ENCODE results near the gene HUS1.

Gene HUS1

DNA sequence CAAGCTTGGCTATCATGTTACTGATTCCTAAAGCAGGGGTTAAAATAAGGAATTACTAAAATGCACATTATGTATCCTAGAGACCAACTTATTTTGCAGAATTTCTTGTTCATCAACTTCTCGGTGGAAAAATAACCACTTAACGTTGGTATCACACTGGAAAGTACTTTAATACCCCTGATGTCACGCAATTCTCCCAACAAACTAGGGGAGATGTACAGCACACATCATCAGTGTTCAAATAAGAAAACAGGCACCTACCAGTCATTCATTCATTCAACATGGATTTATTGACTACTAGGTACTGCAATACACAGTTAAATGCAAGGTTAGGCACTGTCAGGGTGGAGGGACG, 648 bp downstream of the HUS1 start:
- Histone ChIP-seq H3K27me3 (ENCODE audit: insufficient read depth, low read length, poor library complexity) (no peaks in the 10 kb centered on the region), H3K79me2 (ENCODE audit: insufficient read depth, low read length) (peaks cover 6% of the 10 kb centered on the region; the same call in 1 of the 2 replicates), H2AFZ (ENCODE audit: low read depth, low read length) (peak overlapping the region; percentile 71), H3K9me3 (ENCODE audit: insufficient read depth, low read length, severe bottlenecking) (no peaks in the 10 kb centered on the region), H3K4me2 (ENCODE audit: insufficient read depth, low read length) (peak overlapping the region; percentile 58), H3K9ac (ENCODE audit: low read depth, low read length) (peak overlapping the region; percentile 50), H3K27ac (ENCODE audit: low read length) (peak overlapping the region; percentile 58), H3K4me1 (ENCODE audit: insufficient read depth, low read length) (peaks cover 14% of the 10 kb centered on the region; the same call in 1 of the 2 replicates), H4K20me1 (ENCODE audit: insufficient read depth, low read length) (no peaks in the 10 kb centered on the region), H3K36me3 (ENCODE audit: insufficient read depth, low read length) (peaks cover 27% of the 10 kb centered on the region; the same call in 1 of the 2 replicates), H3K4me3 (ENCODE audit: low read depth in 1 of 2, low read length in 2 of 2) (peak overlapping the region; percentile 11 to 56; a peak in 3 of 4 replicates)
- ATAC-seq (ENCODE audit: insufficient read depth, low read depth) (no peak), DNase-seq (no peak)
- TF ChIP-seq, protein P1, sequence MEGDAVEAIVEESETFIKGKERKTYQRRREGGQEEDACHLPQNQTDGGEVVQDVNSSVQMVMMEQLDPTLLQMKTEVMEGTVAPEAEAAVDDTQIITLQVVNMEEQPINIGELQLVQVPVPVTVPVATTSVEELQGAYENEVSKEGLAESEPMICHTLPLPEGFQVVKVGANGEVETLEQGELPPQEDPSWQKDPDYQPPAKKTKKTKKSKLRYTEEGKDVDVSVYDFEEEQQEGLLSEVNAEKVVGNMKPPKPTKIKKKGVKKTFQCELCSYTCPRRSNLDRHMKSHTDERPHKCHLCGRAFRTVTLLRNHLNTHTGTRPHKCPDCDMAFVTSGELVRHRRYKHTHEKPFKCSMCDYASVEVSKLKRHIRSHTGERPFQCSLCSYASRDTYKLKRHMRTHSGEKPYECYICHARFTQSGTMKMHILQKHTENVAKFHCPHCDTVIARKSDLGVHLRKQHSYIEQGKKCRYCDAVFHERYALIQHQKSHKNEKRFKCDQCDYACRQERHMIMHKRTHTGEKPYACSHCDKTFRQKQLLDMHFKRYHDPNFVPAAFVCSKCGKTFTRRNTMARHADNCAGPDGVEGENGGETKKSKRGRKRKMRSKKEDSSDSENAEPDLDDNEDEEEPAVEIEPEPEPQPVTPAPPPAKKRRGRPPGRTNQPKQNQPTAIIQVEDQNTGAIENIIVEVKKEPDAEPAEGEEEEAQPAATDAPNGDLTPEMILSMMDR (IDR thresholded peaks at IDR 0.05; ENCODE audit: borderline replicate concordance, extremely low read depth, low read length, poor library complexity, severe bottlenecking), result no peak
- no peak for TF ChIP-seq EZH2 (IDR thresholded peaks at IDR 0.05; ENCODE audit: borderline replicate concordance, low read depth, low read length, severe bottlenecking)

DNA sequence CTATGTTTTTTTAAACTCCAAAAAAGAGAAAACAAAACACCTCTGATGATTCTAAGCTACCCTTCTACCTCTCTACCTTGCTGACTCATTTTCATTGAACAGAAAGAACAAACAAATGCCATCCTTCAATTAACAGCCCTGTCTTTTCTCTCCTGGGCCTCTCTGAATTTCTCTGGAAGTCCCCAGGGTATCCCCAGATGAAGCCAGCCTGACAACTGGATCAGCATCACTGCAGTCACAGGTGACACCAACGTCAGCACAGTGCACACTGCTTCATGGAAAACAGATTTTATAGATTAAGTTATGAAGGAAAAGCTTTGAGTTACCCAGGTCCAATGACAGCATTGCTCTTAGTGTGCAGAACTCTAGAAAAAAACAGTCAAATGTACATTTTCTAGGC, 5.7 kb downstream of the HUS1 start:
- H3K27me3 ChIP-seq (ENCODE audit: insufficient read depth, low read length, poor library complexity), result no peaks in the 10 kb centered on the region
- H3K36me3 ChIP-seq (ENCODE audit: insufficient read depth, low read length), result peaks cover 30% of the 10 kb centered on the region; the same call in 1 of the 2 replicates
- H3K9ac ChIP-seq (ENCODE audit: low read depth, low read length), result no peak overlapping the region

DNA sequence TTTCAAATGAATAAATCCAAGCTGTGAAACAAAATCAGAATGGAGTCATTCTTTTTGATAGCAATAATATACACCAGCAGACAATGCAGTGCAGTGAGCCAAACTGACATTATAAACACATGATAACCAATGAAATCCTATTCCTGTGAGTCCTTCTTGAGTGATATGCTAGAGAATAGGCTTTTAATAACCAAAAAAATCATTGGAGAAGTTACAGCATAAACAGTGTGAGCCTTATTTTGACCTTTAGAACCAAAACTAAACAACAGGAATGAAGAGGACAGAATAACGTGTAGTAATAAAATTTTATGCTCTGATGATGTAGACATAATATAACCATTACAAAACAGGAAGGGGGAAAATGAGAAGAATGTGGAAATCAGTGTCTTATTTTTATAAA, 8.7 kb downstream of the HUS1 start:
- H3K4me3 ChIP-seq (ENCODE audit: low read depth in 1 of 2, low read length in 2 of 2), result no peak overlapping the region
- no peak overlapping the region for H2AFZ ChIP-seq (ENCODE audit: low read depth, low read length)
- no peaks in the 10 kb centered on the region for H3K4me1 ChIP-seq (ENCODE audit: insufficient read depth, low read length)
- H3K27me3 ChIP-seq (ENCODE audit: insufficient read depth, low read length, poor library complexity), result no peaks in the 10 kb centered on the region
- TF ChIP-seq EZH2 (IDR thresholded peaks at IDR 0.05; ENCODE audit: borderline replicate concordance, low read depth, low read length, severe bottlenecking), result no peak
- peaks cover 28% of the 10 kb centered on the region for H3K36me3 ChIP-seq (ENCODE audit: insufficient read depth, low read length)
- no peak overlapping the region for H3K9ac ChIP-seq (ENCODE audit: low read depth, low read length)
- H3K79me2 ChIP-seq (ENCODE audit: insufficient read depth, low read length), result no peaks in the 10 kb centered on the region
- no peak for ATAC-seq (ENCODE audit: insufficient read depth, low read depth)
- H4K20me1 ChIP-seq (ENCODE audit: insufficient read depth, low read length), result 0 out of 2 replicates have a peak, but pooled peaks cover 2% of the 10 kb centered on the region
- no peak overlapping the region for H3K27ac ChIP-seq (ENCODE audit: low read length)
- no peaks in the 10 kb centered on the region for H3K9me3 ChIP-seq (ENCODE audit: insufficient read depth, low read length, severe bottlenecking)
- no peak overlapping the region for H3K4me2 ChIP-seq (ENCODE audit: insufficient read depth, low read length)
- no peak for DNase-seq

More for the DNA sequence above, 5.7 kb downstream of the HUS1 start:
- DNase-seq (no peak), ATAC-seq (ENCODE audit: insufficient read depth, low read depth) (no peak)
- Histone ChIP-seq H3K27ac (ENCODE audit: low read length) (no peak overlapping the region), H3K4me3 (ENCODE audit: low read depth in 1 of 2, low read length in 2 of 2) (no peak overlapping the region), H2AFZ (ENCODE audit: low read depth, low read length) (no peak overlapping the region), H4K20me1 (ENCODE audit: insufficient read depth, low read length) (no peaks in the 10 kb centered on the region), H3K79me2 (ENCODE audit: insufficient read depth, low read length) (peaks cover 5% of the 10 kb centered on the region; the same call in 1 of the 2 replicates), H3K9me3 (ENCODE audit: insufficient read depth, low read length, severe bottlenecking) (no peaks in the 10 kb centered on the region), H3K4me2 (ENCODE audit: insufficient read depth, low read length) (no peak overlapping the region), H3K4me1 (ENCODE audit: insufficient read depth, low read length) (peaks cover 7% of the 10 kb centered on the region; the same call in 1 of the 2 replicates)
- TF ChIP-seq EZH2 (IDR thresholded peaks at IDR 0.05; ENCODE audit: borderline replicate concordance, low read depth, low read length, severe bottlenecking), result no peak
- TF ChIP-seq, protein P1 (IDR thresholded peaks at IDR 0.05; ENCODE audit: borderline replicate concordance, extremely low read depth, low read length, poor library complexity, severe bottlenecking), result no peak

DNA sequence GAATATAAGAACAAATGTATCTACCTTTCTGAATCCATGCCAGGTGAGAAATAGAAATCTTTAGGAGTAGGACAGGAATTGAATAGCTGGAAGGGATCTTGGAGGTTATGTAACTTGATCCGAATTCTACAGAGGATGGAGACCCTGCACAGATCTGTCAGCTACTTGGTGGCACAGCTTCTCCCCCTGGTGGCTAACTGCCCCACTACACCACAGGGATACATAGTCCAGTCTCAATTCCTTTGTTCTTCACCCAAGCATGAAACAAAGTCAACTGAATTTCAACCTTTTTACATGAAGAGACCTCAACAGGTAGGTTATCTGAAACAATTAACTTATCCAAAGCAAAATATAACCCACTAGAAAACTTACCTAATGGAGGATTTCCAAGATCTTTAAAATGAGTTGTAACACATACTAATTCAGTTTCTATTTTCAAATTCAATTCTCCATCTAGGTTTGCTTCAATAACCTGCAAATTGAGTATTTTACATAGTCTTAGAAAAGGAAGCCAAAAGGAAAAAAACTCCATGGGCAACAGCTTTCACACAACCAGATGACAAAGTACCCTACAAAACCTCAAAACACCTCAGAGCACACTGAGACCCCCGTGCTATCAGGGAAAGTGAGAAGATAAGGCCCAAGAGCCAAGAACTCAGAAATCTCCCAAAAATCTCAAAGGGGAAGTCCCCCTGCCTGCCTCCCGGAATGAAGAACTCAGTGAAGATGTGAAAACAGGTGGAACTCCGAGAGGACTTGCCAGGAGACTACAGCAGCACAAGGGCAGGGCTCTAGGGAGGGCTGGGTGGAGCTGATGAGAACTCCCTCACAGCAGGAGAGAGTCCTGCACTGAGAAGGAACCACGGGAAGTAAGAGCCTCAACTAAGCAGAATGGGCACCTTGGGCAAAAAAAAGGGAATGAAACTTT, 10.3 kb downstream of the HUS1 start:
- peak; percentile 87 for ATAC-seq (ENCODE audit: insufficient read depth, low read depth)
- Histone ChIP-seq H3K9me3 (ENCODE audit: insufficient read depth, low read length, severe bottlenecking) (no peaks in the 10 kb centered on the region), H3K4me2 (ENCODE audit: insufficient read depth, low read length) (no peak overlapping the region), H3K79me2 (ENCODE audit: insufficient read depth, low read length) (no peaks in the 10 kb centered on the region), H2AFZ (ENCODE audit: low read depth, low read length) (no peak overlapping the region), H3K36me3 (ENCODE audit: insufficient read depth, low read length) (peaks cover 35% of the 10 kb centered on the region), H3K4me1 (ENCODE audit: insufficient read depth, low read length) (no peaks in the 10 kb centered on the region), H3K27ac (ENCODE audit: low read length) (no peak overlapping the region), H4K20me1 (ENCODE audit: insufficient read depth, low read length) (0 out of 2 replicates have a peak, but pooled peaks cover 4% of the 10 kb centered on the region), H3K9ac (ENCODE audit: low read depth, low read length) (no peak overlapping the region), H3K4me3 (ENCODE audit: low read depth in 1 of 2, low read length in 2 of 2) (no peak overlapping the region), H3K27me3 (ENCODE audit: insufficient read depth, low read length, poor library complexity) (no peaks in the 10 kb centered on the region)
- TF ChIP-seq, protein P1 (IDR thresholded peaks at IDR 0.05; ENCODE audit: borderline replicate concordance, extremely low read depth, low read length, poor library complexity, severe bottlenecking), result peak; percentile 76
- TF ChIP-seq EZH2 (IDR thresholded peaks at IDR 0.05; ENCODE audit: borderline replicate concordance, low read depth, low read length, severe bottlenecking), result no peak
- DNase-seq, result peak; percentile 59

Measured in DND-41 (cell line).